Measurements from ENCODE around the gene PODXL. TPM values are rescaled to one million over a fixed set of nuclear protein-coding genes. Genes with fewer than 3 reads are reported as not detected.

Gene PODXL
- polyA plus RNA-seq, 12 donors, result 65.5 to 217 (median 82.7) TPM

GRCh38 chr7:131454498-131454897 lies 101.9 kb downstream of the PODXL start:
- no peak for DNase-seq

Other genes with a start within 250 kb of the PODXL start
- 10 to 100 TPM in 11 of 12 donors, not detected in 1; 20.4 to 43.8 (median 28.4) TPM for gene MKLN1, start 228.8 kb downstream of the PODXL start, polyA plus RNA-seq (ENCODE audit: insufficient read length in 12 of 12)

All from muscle of arm (tissue), 12 donors.